GM21360 (cell line): ENCODE measurements around the gene FGD6.
"Not testable (repeated sequence)": the region's sequence is repeated elsewhere in the genome, so short reads cannot be mapped to it uniquely, and the experiment has no call there.

Source experiments
- ATAC-seq: cut with Tn5 transposase; IDR thresholded peaks from one replicate; pipeline ENCODE4 v1.9.1; 2021; ENCODE audit warnings: mild to moderate bottlenecking, moderate library complexity; ENCODE audit not compliant: unreplicated experiment

The FGD6 gene

DNA sequence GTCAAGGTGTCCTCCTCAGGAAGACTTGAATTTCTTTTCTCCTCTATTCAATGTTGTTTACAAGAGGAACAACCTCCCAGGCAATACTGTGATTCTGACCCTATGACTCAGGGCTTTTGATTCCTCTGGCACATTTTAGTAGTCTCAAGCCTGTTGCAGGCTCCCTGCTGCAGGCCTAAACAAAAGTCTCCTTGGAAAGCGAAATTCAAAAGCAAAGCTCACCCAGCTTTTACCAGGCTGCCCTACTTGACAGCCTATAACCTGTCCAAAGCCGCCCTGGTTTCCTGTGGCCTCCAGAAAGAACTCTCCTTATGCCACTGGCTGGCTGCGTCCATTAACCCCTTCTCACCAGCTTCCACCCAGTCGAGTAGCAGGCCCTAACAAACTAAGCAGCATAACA, 11.6 kb downstream of the FGD6 start:
- no peak for ATAC-seq

DNA sequence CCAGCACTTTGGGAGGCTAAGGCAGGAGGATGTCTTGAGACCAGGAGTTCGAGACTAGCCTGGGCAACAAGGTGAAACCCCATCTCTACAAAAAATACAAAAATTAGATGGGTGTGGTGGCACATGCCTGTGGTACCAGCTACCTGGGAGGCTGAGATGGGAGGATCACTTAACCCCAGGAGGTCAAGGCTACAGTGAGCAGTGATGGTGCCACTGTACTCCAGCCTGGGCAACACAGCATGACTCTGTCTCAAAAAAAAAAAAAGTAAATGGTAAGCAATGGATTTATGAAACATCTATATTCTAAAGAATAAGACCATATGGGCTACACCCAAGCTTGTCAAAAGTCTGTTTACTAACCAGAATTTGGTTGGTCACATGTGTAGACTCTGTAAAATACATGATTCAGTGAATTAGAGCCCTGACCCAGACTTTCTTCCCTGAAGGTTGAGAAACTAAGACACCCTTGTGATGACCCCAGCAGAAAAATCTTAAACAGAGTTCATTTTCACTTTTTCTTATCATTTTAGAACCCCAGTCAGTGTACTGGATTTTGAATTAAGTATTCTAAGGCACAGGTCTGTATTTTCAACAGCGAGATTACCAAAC, 12.1 kb downstream of the FGD6 start:
- ATAC-seq: no peak

DNA sequence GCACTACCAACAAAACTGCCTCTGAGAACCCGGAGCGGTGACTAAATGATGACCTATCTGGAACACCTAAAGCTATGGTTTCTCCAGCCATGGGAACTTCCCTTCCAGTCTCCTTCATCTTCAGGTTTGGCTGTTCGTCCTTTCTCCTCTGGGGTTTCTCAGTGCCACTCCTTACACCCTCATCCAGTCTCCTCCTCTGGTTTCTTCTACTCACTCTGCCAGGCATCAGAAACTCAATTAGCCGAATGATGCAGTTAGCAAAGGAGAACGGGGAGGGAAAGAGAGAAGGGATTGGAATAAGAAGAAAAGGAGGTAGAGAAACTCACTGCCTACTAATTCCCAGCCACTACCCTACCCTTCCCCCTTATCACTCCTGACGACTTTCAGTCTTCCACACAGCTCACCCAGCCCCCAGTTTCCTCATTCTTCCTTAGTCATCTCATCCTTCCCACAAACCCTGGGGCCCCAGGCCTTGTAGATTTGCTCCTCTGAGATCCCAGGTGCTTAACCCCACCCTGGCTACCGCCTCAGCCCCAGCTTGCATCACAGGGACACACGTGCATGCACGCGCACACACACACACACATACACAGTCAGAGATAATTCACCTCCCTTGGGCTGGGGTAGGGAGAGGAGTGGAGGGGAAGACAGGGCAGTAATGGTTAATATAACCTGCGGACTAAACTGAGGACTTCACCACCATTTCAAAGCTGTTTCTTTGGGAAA, 13.0 kb downstream of the FGD6 start:
- peak; percentile 41 for ATAC-seq

DNA sequence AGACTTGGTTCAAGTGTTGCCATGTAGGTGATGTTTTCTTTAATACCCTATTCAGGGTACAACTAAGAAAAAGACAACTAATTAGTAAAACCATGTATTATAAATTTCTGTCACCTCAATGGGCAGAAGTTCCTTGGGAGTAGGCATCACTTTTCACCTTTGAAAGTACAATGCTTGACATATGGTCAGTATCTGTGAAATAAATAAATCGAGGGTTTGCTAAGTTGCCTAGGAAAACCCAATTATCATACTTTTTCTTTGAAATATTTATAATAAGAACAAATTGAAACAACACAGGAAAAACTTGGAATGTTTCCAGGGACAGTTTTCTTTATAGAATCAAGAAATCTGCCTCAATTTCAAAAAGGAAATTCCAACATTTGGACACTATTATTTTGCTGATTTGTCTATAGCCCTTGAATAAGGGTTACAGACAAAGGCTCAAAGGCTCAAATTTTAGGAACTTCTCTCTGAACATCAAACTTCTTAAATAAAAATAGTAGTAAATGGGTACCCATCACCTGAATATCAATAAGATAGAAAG, 13.7 kb downstream of the FGD6 start:
- no peak for ATAC-seq

DNA sequence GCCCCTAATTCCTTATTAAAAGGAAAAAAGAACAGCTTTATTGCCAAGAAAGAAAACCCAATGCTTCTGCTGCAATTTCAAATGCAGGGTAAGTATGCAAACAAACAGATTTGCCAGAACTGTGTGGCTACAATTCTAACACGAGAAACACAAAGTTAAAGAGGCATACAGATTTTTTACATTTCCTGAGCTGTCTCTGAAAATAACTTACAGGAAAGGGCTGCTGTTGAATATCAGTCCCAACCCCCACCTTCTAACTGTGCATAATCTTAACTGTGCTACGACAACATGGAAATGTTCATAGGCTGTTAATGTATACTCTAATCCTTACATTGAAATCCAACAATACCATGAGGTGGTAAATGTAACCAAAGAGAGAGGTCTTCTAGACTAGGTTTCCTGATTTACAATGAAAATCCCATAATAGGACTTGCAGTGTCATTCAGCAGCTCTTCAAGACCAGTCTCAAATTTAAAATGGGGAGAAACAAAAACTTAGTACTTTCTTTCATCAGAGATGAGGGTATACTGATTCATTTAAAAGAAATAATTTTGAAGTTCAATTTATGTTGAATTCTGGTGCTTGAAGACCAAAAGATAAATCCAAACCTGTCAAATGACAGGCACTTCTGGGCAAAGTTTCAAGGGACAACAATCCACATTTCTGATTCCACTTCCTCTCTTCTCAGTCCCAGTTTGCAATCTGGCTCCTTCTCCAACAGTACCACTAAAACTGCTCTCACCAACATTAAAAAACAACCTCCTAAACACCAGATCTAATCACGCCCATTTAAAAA, 14.4 kb downstream of the FGD6 start:
- no peak for ATAC-seq

DNA sequence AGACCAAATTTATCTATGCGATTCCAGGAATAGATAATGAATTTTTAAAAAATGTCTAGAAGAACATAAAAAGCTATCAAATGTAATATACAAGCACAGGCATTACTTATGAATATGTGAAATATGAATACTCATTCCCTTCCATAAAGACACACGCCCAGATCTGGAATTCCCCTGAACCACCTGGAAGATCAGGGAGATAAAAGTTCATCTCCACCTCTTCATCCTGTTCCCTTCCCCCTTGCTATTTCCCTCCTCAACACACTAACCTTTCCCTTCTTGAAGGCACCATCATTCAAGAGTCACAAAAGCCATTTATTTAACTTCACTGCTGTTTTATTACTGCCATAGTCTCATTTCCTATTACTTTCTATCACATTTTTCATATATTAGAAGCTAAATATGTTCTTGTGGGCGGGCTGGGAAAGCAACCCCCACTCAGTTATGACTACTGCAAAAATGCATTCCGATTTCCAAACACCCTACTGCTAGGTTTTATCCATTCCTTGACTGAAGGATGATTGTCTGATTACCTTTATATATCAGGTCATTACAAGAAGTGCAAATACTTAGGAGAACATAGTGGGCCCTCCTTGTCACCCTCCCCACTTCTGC, 16.1 kb downstream of the FGD6 start:
- no peak for ATAC-seq

DNA sequence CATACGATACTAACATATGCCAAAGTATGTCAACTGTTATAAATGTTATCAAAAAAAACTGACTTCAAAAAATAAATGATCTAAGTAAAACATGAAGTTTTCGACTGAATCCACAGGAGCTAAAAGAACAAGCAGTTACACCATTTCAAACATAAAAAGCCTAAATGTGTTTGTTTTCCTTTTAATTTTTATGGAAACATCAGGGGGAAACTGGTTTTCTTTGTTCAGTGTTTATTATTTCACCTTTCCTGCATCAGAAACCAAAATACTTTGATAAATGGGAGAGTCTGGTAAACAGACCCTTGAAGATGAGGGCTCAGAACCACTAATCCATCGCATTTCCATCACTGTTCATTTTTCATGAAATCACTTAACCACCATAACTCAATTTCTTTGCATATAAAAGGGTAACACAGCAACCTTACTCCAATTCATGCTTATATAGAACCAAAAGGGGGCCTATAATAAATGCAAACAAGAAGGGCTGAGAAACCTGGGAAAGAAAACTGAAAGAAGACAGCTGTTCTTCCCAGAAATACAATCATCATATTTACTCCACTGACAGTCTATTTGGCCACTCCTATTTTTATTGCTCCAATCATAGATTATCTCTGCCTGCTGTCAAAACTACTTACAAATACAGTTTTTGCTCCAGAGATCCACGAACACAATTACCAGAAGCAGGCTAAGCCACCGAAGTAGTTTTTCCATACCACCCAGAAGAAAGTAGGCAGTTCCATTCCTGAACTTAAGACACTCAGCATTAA, 17.0 kb downstream of the FGD6 start:
- ATAC-seq: no peak

DNA sequence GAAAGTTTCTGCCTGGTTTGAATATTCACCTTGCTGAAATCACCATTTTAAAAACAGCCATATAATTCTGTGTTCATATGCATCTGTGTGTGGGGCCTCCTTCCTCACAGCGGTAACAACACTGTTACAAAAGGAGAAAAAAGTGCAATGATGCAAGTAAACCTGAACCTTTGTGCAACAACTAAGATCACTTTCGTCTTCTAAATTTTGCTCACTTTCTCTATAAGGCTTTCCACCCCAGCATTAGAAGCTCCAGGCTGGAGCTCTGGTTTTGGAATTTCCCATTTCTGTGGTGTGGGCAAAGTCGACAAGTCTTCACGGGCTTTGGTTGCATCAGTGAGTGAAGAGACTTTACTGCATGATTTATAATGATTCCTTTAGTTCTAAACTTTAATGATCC, 18.4 kb downstream of the FGD6 start:
- ATAC-seq: peak; percentile 53

DNA sequence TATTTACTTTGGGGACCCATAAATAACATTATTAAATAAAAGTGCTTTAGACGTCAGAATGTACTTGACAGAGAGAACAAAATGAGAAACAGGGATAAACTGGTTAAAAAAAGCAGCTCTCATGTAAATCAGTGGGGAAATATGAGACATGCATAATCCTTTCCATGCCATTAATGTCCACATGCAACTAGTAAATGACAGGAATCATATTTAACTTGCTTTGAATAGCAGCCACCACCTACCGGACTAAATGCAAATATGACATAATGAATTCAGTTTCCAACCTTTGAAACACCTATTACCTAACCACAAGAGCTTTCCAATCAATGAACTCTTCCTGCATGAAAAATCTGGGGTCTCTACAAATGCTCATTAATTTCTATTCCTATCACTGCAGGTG, 19.6 kb downstream of the FGD6 start:
- no peak for ATAC-seq

DNA sequence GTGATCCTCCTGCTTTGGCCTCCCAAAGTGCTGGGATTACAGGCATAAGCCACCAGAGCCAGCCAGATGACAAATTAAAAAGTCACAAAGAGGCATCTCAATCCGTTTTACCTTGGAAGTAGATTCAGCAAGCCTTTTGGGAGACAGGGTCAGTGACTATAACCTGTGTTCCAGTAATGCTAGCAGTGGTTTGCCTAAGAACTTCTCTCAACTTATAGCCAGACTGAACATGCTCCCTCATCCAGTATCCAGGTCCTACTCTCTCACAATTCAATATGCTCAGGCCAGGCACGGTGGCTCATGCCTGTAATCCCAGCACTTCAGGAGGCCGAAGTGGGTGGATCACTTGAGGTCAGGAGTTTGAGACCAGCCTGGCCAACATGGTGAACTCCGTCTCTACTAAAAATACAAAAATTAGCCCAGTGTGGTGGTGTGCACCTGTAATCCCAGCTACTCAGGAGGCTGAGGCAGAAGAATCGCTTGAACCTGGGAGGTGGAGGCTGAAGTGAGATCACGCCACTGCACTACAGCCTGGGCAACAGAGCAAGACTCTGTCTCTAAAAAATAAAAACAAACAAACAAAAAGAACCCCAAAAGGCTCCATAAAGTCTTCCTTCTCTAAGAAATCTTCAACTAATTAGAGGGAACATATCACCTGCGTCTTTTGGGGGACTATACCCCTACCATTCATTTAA, 20.2 kb downstream of the FGD6 start:
- not testable (repeated sequence) for ATAC-seq

DNA sequence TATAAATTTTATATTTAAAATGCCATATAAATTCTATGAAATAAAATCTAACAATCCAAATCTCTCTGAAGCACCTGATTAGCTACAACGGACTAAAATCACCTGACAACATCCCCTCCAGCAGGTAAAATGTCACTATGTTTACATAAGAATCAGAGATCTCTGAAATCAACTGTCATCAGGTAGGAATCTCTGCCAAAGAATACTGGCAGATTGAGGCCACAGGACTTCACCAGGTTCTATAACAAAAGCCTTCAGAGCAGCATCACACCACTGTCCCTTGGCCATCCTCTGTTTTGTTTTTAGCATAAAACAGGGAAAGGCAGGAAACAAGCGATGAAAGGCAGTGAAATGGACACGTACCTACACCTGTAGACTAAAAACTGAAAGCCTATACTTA, 22.1 kb downstream of the FGD6 start:
- no peak for ATAC-seq

DNA sequence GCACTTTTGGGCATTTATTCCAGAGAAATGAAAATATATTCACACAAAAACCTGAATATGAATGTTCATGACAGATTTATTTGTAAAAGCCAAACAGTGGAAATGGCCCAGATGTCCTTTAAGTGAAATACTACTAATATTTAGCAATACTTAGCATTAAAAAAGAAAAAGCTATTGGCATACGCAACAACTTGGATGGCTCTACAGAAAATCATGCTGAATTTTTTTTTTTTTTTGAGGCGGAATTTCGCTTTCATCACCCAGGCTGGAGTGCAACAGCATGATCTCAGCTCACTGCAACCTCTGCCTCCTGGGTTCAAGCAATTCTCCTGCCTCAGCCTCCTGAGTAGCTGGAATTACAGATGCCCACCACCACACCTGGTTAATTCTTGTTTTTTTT, 24.1 kb downstream of the FGD6 start:
- no peak for ATAC-seq

DNA sequence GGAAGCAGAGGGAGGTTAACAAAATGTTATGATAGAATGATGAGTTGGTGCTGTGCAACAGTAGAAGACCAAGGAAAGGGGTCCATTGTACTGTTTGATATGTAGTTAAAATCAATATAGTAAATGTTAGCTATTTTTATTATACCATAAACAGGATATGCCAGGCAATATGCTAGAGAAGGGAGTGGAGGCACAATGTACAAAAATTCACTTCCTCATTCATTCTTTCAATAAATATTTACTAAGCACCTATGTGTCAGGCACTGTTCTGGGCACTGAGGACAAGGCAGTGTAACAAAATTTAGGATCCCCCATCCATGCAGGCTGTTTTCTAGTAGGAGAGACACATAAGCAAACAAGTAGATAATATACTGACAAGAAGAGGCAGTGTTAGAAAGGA, 25.0 kb downstream of the FGD6 start:
- no peak for ATAC-seq

DNA sequence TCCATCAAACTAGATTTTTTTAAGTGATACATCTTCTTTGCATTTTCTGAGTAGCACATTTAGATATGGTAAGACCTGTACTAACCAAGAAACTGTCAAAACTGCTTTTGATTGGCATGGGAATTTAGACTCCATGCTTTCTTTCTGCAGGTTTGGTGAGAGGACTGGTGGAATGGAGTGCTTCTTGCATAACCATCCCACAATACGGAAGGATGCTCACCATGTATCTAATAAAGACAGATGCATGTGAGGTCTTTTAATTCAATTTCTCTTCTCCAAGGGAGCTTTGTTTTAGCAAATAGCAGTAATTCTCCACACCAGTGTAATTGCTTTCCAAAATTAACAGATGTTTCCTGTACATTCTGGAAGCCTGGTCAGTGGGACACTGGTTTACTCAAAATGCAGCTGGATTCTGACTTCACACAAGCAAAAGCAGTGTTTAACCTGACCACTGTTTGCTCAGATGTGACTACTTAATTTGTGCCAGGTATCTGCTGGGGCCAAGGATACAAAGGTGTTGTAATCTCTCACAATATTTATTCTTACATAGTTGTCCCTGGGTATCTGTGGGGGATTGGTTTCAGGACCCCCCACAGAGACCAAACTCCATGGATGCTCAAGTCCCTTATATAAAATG, 26.1 kb downstream of the FGD6 start:
- ATAC-seq: no peak

DNA sequence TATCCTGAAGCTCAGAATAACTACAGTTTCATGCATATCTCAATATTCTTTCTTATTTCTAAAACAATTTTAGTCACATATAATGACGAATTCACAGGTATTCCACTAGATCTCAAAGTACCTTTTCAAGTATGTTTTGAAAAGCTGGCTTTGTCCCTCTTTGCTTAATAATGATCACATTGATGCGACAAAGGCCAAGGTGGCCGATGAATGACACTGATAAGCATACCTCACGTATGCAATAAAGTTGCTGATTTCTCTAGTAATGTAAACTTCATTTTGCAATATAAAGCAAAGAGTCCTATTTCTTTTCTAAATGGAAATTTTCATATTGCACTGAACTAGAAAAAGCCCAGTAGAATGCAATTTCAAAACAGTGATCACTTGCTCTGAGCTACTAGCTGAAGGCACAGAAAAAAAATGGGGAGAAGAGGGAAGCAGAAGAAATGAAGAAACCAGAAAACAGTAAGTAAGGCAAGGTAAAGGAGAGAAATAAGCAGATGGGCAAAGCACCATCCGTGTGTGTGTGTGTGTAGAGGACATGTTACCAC, 29.3 kb downstream of the FGD6 start:
- no peak for ATAC-seq

DNA sequence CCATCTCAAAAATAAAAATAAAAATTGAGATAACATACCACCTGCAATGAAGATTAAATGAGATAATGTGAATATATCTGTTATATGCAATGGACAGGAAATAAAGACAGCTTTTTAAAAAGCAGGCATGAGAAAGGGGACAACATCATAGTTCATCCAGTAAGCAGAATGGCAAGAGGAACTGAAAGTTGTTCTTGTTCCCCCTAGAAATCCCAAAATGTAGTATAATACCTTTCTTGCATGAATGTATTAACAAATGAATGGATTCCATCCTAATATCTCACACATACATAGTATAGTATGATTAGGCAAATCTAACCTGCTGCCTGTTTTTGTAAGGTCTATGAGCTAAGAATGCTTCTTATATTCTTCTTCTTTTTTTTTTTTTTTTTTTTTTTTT, 31.4 kb downstream of the FGD6 start:
- no peak for ATAC-seq

DNA sequence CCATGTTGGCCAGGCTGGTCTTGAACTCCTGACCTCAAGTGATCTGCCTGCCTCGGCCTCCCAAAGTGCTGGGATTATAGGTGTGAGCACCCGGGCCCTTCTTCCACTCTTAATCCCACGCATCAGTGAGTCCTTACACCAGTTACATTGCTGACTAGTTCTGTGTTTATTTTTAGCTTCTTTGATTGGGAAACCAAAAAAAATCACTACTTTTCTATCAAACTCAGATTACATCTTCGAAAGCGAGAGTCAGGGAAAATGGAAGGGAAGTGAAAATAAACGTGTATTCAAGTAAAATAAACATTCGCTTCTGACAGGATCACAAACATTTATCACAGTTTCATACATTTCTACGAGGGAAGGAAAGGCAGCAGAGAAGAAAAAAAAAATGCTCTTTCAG, 32.2 kb downstream of the FGD6 start:
- no peak for ATAC-seq

DNA sequence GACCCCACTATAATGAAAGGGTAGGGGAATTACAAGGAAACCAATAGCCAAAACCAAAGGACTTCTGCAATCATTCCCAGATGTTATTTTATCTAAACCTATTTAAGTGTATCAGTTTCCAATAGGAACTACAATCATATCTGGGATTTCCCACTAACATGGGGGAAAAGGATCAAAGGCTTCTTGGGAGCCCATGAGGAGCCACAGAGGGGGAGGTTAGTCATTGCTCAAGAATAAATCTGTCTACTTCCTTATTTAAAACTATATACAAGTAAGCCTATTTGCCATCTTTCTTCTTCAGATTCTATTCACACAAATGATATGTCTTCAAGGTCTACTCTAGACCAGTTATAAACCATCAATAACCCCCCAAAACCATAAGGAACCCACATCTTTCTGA, 33.1 kb downstream of the FGD6 start:
- ATAC-seq: no peak

DNA sequence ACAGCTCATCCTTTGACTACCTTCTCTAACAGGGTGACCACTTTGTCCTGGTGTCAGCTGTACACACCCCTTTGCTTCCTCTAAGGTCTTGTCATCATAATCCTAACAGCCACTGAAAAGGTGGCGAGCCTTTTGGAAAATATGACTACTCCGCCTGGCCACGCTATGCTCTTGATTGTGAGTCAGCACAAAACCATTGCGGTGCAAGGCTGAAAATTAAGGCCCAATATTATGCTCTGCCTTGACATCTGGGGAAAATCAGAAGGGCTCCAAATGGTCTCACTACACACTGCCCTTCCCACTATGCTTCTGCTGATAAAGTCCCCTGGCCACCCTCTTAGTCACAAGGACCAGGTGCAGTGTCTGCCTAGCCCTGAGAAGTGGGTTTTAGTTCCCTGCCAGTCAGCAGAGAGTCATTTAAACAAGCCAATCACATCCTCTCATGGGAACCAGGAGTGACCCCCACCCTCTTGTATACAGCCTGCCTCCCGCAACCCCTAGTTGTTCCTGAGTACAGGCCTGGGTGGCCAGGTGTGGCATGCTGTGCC, 34.3 kb downstream of the FGD6 start:
- no peak for ATAC-seq
